ENCODE measurements around the gene MOB1A. TPM values are rescaled to one million over a fixed set of nuclear protein-coding genes. Genes with fewer than 3 reads are reported as not detected.

MOB1A gene
- total and polyA plus RNA-seq, 2 of the 13 experiments (the other 11 are each of a cell fraction or from before 2014, with no cell fraction given): 48.2 to 139 TPM

- TF ChIP-seq ZNF639 (CRISPR knock-in tag; conservative IDR thresholded peaks at IDR 0.05) (peak; percentile 80; the same call in 1 of the 2 replicates), ZNF646 (CRISPR knock-in tag; IDR thresholded peaks at IDR 0.05) (0 out of 2 replicates have a peak, but pooled peaks have one; percentile 25), TRIM22 (IDR thresholded peaks at IDR 0.05) (no peak), POGZ (CRISPR knock-in tag; IDR thresholded peaks at IDR 0.05) (peak; percentile 97), PBX2 (CRISPR knock-in tag; IDR thresholded peaks at IDR 0.05) (no peak), CERS6 (CRISPR knock-in tag; IDR thresholded peaks at IDR 0.05) (no peak), SAP130 (CRISPR knock-in tag; IDR thresholded peaks at IDR 0.05; ENCODE audit: low read depth) (peak; percentile 96), ZSCAN21 (CRISPR knock-in tag; IDR thresholded peaks at IDR 0.05; ENCODE audit: borderline replicate concordance) (0 out of 2 replicates have a peak, but pooled peaks have one; percentile 66), CEBPG (CRISPR knock-in tag; IDR thresholded peaks at IDR 0.05) (peak; percentile 34), SALL1 (CRISPR knock-in tag; IDR thresholded peaks at IDR 0.05) (peak; percentile 81), NFAT5 (CRISPR knock-in tag; IDR thresholded peaks at IDR 0.05) (peak; percentile 72)
Observed at GRCh38 chr2:74147727-74148456, 30.8 kb downstream of the MOB1A start, which contains the start of gene BOLA3 (continued).
